BE2C (cell line): Measurements from ENCODE around the gene CDK2.

ENCODE experiments used
- DNase-seq: peaks from one replicate; pipeline ENCODE4 v3.0.0-alpha.2; 2020
- H3K27me3 ChIP-seq: fragments of 250-450 bp; sonication (Bioruptor Pico); 2 replicates; pipeline ENCODE4 v1.5.1; 2020; ENCODE audit warnings: mild to moderate bottlenecking
- H3K36me3 ChIP-seq: fragments of 250-450 bp; sonication (Bioruptor Pico); 2 replicates; pipeline ENCODE4 v1.5.1; 2020; ENCODE audit warnings: mild to moderate bottlenecking
- H3K4me1 ChIP-seq: fragments of 250-450 bp; sonication (Bioruptor Pico); 2 replicates; pipeline ENCODE4 v1.5.1; 2020
- H3K4me3 ChIP-seq: 2 replicates; pipeline ENCODE4 v1.5.1; 2011; ENCODE audit warnings: low read depth, low read length
- H3K9me3 ChIP-seq: fragments of 250-450 bp; sonication (Bioruptor Pico); 2 replicates; pipeline ENCODE4 v1.5.1; 2020
- TF ChIP-seq, protein P1 (sequence below): IDR thresholded peaks from 2 replicates; pipeline ENCODE4 v1.5.1; 2012; ENCODE audit warnings: mild to moderate bottlenecking, low read depth, low read length

The CDK2 gene

DNA sequence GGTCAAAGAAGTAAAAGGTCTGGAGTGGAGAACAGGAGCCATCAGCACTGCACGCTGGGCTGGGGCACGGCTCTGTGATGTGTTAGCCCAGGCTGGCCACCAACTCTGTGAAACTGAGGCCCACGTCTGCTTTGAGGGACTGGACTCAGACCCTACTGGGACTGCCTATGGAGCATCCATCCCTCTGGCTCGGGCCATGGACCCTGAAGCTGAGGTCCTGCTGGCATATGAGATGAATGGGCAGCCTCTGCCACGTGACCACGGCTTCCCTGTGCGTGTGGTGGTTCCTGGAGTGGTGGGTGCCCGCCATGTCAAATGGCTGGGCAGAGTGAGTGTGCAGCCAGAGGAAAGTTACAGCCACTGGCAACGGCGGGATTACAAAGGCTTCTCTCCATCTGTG, 37.6 kb downstream of the CDK2 start:
- Histone ChIP-seq H3K27me3 (no peaks in the 10 kb centered on the region), H3K36me3 (peaks cover 5% of the 10 kb centered on the region), H3K9me3 (no peaks in the 10 kb centered on the region), H3K4me1 (no peaks in the 10 kb centered on the region), H3K4me3 (no peak overlapping the region)
- TF ChIP-seq, protein P1, sequence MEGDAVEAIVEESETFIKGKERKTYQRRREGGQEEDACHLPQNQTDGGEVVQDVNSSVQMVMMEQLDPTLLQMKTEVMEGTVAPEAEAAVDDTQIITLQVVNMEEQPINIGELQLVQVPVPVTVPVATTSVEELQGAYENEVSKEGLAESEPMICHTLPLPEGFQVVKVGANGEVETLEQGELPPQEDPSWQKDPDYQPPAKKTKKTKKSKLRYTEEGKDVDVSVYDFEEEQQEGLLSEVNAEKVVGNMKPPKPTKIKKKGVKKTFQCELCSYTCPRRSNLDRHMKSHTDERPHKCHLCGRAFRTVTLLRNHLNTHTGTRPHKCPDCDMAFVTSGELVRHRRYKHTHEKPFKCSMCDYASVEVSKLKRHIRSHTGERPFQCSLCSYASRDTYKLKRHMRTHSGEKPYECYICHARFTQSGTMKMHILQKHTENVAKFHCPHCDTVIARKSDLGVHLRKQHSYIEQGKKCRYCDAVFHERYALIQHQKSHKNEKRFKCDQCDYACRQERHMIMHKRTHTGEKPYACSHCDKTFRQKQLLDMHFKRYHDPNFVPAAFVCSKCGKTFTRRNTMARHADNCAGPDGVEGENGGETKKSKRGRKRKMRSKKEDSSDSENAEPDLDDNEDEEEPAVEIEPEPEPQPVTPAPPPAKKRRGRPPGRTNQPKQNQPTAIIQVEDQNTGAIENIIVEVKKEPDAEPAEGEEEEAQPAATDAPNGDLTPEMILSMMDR = no peak
- DNase-seq = no peak

DNA sequence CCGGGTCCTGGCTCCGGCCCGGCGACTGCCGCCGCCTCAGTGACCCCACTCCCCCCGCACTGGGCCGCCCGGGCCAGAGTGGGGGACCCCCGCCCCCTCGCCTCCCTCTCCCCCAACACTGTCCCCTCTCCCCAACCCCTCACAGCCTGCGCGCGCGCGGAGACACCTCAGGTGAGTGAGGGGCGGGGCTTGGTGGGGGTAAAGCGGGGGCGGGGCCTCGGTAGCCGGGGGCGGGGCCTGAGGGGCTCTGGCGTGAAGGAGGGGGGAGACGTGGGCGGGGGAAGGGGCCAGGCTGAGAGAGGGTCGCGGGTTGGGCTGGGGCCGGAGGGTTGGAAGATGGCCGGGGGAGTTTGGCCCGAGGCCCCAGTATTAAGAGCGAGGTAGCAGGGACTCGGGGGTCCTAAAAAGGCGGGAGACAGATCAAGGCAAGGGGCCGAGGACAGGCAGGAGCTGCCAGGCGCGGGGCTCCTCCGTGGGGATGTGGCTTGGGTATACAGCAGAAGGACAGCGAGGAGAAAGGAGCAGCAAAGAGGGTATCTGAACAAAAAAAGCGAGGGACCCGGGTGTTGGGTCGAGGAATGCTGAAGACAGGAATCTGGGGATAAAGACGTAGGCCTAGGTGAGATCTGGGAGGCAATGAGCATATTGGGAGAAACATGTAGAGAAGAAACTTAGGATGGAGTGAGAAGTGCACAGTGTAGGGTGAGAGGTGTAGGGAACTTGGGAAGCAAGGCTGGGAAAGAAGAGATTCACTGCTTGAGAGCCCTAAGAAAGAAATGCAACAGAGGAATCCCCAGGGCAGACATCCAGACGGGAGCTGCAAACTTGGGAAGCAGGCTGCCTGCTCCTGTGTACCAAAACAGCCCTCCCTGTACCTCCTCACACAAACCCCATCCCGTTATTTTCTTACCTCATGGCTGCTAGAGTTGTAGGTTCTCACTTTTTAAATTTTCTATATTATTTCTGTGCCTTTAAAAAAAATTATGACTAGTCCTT, 41.2 kb downstream of the CDK2 start:
- no peaks in the 10 kb centered on the region for H3K27me3 ChIP-seq
- TF ChIP-seq, protein P1 = no peak
- DNase-seq = peak; percentile 72
- H3K4me1 ChIP-seq = no peaks in the 10 kb centered on the region
- peak overlapping the region; percentile 82 for H3K4me3 ChIP-seq
- peaks cover 5% of the 10 kb centered on the region for H3K36me3 ChIP-seq
- no peaks in the 10 kb centered on the region for H3K9me3 ChIP-seq

- H3K36me3 ChIP-seq = no peaks in the 10 kb centered on the region
- DNase-seq = no peak
- no peak overlapping the region for H3K4me3 ChIP-seq
- TF ChIP-seq, protein P1 = no peak
- H3K4me1 ChIP-seq = no peaks in the 10 kb centered on the region
- no peaks in the 10 kb centered on the region for H3K9me3 ChIP-seq
- H3K27me3 ChIP-seq = no peaks in the 10 kb centered on the region
Measured at GRCh38 chr12:56010111-56010570, 43.5 kb downstream of the CDK2 start.

DNA sequence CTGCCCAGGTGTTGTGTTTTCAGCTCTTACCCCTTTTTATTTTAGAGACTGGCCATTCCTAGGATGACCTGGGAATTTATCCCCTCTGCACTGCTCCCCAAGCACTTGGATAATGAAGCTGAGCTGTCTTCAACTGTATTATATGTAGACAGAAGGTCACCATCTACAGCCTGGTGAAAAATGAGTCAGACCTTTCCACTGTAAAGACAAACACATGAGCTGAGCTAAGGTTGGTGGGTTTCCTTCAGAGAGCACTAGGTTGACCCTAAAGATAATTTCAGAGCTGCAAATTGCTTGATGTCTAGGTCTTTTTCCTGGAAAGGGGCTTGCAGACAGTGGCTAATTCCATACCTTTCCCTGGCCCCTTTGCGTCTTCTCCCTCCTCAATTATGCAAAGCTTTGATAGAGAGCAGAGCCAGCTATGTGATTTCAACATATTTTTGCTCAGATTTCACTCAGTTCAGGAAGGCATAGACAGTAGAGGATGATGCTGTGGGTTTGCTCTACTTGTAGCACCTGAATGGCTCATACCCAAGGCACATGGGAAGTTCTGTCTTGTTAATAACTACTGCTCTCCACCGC, 45.0 kb downstream of the CDK2 start:
- no peaks in the 10 kb centered on the region for H3K9me3 ChIP-seq
- no peak for DNase-seq
- no peaks in the 10 kb centered on the region for H3K4me1 ChIP-seq
- H3K4me3 ChIP-seq = no peak overlapping the region
- no peaks in the 10 kb centered on the region for H3K36me3 ChIP-seq
- H3K27me3 ChIP-seq = no peaks in the 10 kb centered on the region
- TF ChIP-seq, protein P1 = no peak

- Histone ChIP-seq H3K4me3 (no peak overlapping the region), H3K4me1 (no peaks in the 10 kb centered on the region), H3K36me3 (no peaks in the 10 kb centered on the region), H3K9me3 (no peaks in the 10 kb centered on the region), H3K27me3 (no peaks in the 10 kb centered on the region)
- DNase-seq = no peak
- TF ChIP-seq, protein P1 = no peak
Measured at GRCh38 chr12:56013482-56013881, 46.9 kb downstream of the CDK2 start.

- Histone ChIP-seq H3K9me3 (no peaks in the 10 kb centered on the region), H3K4me3 (no peak overlapping the region), H3K27me3 (no peaks in the 10 kb centered on the region), H3K36me3 (no peaks in the 10 kb centered on the region), H3K4me1 (no peaks in the 10 kb centered on the region)
- TF ChIP-seq, protein P1 = no peak
- DNase-seq = no peak
Measured at GRCh38 chr12:56014205-56014604, 47.6 kb downstream of the CDK2 start.
